ENCODE results near the gene ARL15.

DNA sequence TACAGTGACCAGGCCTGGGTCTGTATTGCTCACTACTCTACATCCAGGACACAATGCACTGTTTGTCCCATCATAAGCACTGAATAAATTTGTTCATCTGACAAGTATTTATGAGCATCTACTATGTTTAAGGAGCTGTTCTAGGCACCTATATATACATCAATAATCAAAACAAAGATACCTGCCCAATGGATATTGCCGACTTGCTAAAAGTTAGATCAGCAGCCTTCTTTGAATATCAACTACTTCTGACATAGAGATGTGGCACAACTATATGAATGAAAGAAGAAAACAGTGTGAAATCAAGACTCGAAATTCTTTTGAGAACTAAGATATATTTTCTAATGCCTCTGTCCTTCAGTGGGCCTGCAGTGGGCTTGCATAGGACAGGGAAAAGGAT is 215.7 kb downstream of the ARL15 start:
- TF ChIP-seq, protein P1, sequence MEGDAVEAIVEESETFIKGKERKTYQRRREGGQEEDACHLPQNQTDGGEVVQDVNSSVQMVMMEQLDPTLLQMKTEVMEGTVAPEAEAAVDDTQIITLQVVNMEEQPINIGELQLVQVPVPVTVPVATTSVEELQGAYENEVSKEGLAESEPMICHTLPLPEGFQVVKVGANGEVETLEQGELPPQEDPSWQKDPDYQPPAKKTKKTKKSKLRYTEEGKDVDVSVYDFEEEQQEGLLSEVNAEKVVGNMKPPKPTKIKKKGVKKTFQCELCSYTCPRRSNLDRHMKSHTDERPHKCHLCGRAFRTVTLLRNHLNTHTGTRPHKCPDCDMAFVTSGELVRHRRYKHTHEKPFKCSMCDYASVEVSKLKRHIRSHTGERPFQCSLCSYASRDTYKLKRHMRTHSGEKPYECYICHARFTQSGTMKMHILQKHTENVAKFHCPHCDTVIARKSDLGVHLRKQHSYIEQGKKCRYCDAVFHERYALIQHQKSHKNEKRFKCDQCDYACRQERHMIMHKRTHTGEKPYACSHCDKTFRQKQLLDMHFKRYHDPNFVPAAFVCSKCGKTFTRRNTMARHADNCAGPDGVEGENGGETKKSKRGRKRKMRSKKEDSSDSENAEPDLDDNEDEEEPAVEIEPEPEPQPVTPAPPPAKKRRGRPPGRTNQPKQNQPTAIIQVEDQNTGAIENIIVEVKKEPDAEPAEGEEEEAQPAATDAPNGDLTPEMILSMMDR (IDR thresholded peaks at IDR 0.05): no peak
- TF ChIP-seq POLR2A (IDR thresholded peaks at IDR 0.05): no peak
